CD14-positive monocyte (primary cell): ENCODE measurements around the gene MRPL49. TPM values are rescaled to one million over a fixed set of nuclear protein-coding genes. Genes with fewer than 3 reads are reported as not detected.
A peak's percentile ranks its signal among the peaks of the same experiment; 100 is the strongest.
"Not testable (repeated sequence)": the region's sequence is repeated elsewhere in the genome, so short reads cannot be mapped to it uniquely, and the experiment has no call there.

ENCODE experiments used
- DNase-seq, 3 donors: peaks; one replicate each; pipeline ENCODE4 v3.0.0-alpha.2; 2011 to 2022
- H2AFZ ChIP-seq: 2 replicates; pipeline ENCODE4 v1.6.0; 2012; ENCODE audit warnings: mild to moderate bottlenecking, low read depth, low read length, inconsistent platforms; ENCODE audit not compliant: insufficient read depth, poor library complexity, severe bottlenecking
- H3K27ac ChIP-seq, 2 donors: 1 replicate in 1 of 2; 2 replicates in 1 of 2; pipeline ENCODE4 v1.5.1; 2012 to 2013; ENCODE audit warnings: low read length in 2 of 2, control low read depth in 1 of 2, inconsistent platforms in 1 of 2, low read depth in 1 of 2, mild to moderate bottlenecking in 1 of 2
- H3K27me3 ChIP-seq, 2 donors: one replicate each; pipeline versions ENCODE4 v1.6.0 to v1.6.1; 2011 to 2013; ENCODE audit warnings: low read length in 2 of 2; ENCODE audit not compliant: control insufficient read depth in 2 of 2, insufficient read depth in 2 of 2
- H3K36me3 ChIP-seq, 2 donors: replicated peaks in 1 of 2; 1 replicate in 1 of 2; 2 replicates in 1 of 2; pipeline versions ENCODE4 v1.5.1 to v1.6.1; 2012 to 2013; ENCODE audit warnings: low read length in 2 of 2, control low read depth in 1 of 2, inconsistent platforms in 1 of 2, mild to moderate bottlenecking in 1 of 2; ENCODE audit not compliant: insufficient read depth in 2 of 2, control insufficient read depth in 1 of 2
- H3K4me1 ChIP-seq, 2 donors: 1 replicate in 1 of 2; 2 replicates in 1 of 2; pipeline versions ENCODE4 v1.5.1 to v1.6.1; 2012 to 2013; ENCODE audit warnings: low read length in 2 of 2, control low read depth in 1 of 2, inconsistent platforms in 1 of 2, mild to moderate bottlenecking in 1 of 2, moderate library complexity in 1 of 2; ENCODE audit not compliant: insufficient read depth in 2 of 2, control insufficient read depth in 1 of 2
- H3K4me2 ChIP-seq: replicated peaks from 2 replicates; pipeline ENCODE3; 2012; ENCODE audit warnings: low read length, moderate library complexity, mild to moderate bottlenecking; ENCODE audit not compliant: poor library complexity, severe bottlenecking; ENCODE audit errors: extremely low read depth
- H3K4me3 ChIP-seq, 3 experiments: fragments of 200-600 bp in 1 of 3; sonication (generic) in 1 of 3; replicated peaks in 1 of 3; 1 replicate in 2 of 3; 2 replicates in 1 of 3; pipeline ENCODE4 v1.5.1; 2011 to 2013; ENCODE audit warnings: low read length in 3 of 3, mild to moderate bottlenecking in 3 of 3, control low read depth in 2 of 3, low read depth in 2 of 3, inconsistent platforms in 1 of 3, moderate library complexity in 1 of 3
- H3K79me2 ChIP-seq: 2 replicates; pipeline ENCODE4 v1.6.0; 2012; ENCODE audit warnings: mild to moderate bottlenecking, control low read depth, inconsistent platforms, low read length, moderate library complexity; ENCODE audit not compliant: insufficient read depth
- H3K9ac ChIP-seq: 2 replicates; pipeline ENCODE4 v1.6.0; 2017; ENCODE audit warnings: low read length, mild to moderate bottlenecking; ENCODE audit not compliant: insufficient read depth, poor library complexity, severe bottlenecking
- H3K9me3 ChIP-seq, 2 donors: replicated peaks in 1 of 2; 1 replicate in 1 of 2; 2 replicates in 1 of 2; pipeline versions ENCODE4 v1.5.1 to v1.6.1; 2012 to 2013; ENCODE audit warnings: low read length in 2 of 2, control low read depth in 1 of 2; ENCODE audit not compliant: control insufficient read depth in 1 of 2, insufficient read depth in 1 of 2
- H4K20me1 ChIP-seq: 2 replicates; pipeline ENCODE4 v1.6.0; 2012; ENCODE audit warnings: mild to moderate bottlenecking, low read length, control low read depth, moderate library complexity; ENCODE audit not compliant: insufficient read depth
- H3K27ac Mint-ChIP-seq, 7 donors: one replicate each; pipeline ENCODE4 v1.8.0; 2020; ENCODE audit warnings: mild to moderate bottlenecking in 7 of 7, mixed read lengths in 7 of 7, moderate library complexity in 6 of 7, inconsistent platforms in 2 of 7
- H3K27me3 Mint-ChIP-seq, 3 donors: one replicate each; pipeline ENCODE4 v1.8.0; 2021 to 2022; ENCODE audit warnings: low read depth in 3 of 3, mild to moderate bottlenecking in 3 of 3, mixed read lengths in 3 of 3, moderate library complexity in 3 of 3, inconsistent platforms in 1 of 3
- H3K36me3 Mint-ChIP-seq, 2 donors: one replicate each; pipeline ENCODE4 v1.8.0; 2020; ENCODE audit warnings: mixed read lengths in 2 of 2, inconsistent platforms in 1 of 2, mild to moderate bottlenecking in 1 of 2
- H3K4me1 Mint-ChIP-seq: one replicate; pipeline ENCODE4 v1.8.0; 2020; ENCODE audit warnings: mild to moderate bottlenecking, mixed read lengths
- H3K4me3 Mint-ChIP-seq, 2 donors: one replicate each; pipeline ENCODE4 v1.8.0; 2020; ENCODE audit warnings: mild to moderate bottlenecking in 2 of 2, mixed read lengths in 2 of 2, moderate library complexity in 1 of 2
- H3K9me3 Mint-ChIP-seq, 7 donors: one replicate each; pipeline ENCODE4 v1.8.0; 2020 to 2022; ENCODE audit warnings: mixed read lengths in 7 of 7, mild to moderate bottlenecking in 6 of 7, moderate library complexity in 6 of 7, inconsistent platforms in 2 of 7
- WGBS: methylation state at CpG from one replicate; pipeline ENCODE4 v1.1.5; 2013; ENCODE audit warnings: missing lambda C conversion rate; ENCODE audit not compliant: insufficient coverage; 5-methylcytosine and 5-hydroxymethylcytosine counted together
- intact Hi-C, 2 donors: fragments of 100-400 bp; cut with micrococcal nuclease; formaldehyde crosslinking; loops; one replicate each; pipeline versions ENCODE4 v1.15.0 to v1.15.1; 2023
- polyA plus RNA-seq, 3 donors: library from polyadenylated mRNA; depleted of rRNA in 1 of 3; unstranded in 2 of 3; stranded (reverse) in 1 of 3; fragments of 300-500 nt in 2 of 3; fragments of >200 nt in 1 of 3; fragmentation: Illumina TruSeq in 2 of 3; gene quantifications; 1 replicate in 2 of 3; 2 replicates in 1 of 3; pipeline ENCODE4 v1.2.3, GENCODE V29; 2012 to 2021
- TF ChIP-seq, protein P1 (sequence below): fragments of 200-600 bp; IDR thresholded peaks from one replicate; pipeline ENCODE4 v1.8.0; 2022; ENCODE audit warnings: antibody characterized with exemption, mild to moderate bottlenecking

Gene MRPL49
- polyA plus RNA-seq, 3 donors: 19.8 to 33.9 (median 32.7) TPM

DNA sequence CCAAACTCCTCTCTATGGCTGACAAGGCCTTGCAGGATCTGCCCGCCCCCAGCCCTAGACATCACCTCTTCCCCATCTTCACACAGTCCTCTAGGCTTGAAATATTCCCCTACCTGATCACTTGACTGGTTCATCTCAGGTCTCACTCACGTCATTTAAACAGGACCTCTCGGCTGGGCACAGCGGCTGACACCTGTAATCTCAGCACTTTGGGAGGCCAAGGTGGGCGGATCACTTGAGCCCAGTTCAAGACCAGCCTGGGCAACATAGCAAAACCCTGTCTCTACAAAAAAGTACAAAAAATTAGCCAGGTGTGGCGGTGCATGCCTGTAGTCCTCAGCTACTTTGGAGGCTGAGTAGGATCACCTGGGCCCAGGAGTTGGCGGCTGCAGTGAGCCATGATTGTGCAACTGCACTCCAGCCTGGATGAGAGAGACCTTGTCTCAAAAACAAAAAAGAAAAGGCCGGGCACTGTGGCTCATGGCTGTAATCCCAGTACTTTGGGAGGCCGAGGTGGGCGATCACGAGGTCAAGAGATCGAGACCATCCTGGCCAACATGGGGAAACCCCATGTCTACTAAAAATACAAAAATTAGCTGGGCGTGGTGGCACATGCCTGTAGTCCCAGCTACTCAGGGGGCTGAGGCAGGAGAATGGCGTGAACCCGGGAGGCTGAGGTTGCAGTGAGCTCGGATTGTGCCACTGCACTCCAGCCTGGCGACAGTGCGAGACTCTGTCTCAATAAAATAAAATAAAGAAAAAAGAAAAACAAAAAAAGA lies 3.0 kb upstream of the MRPL49 start:
- Histone ChIP-seq H3K4me1 (peaks cover 28 to 46% of the 10 kb centered on the region in 2 donors), H3K36me3 (peaks cover 29 to 33% of the 10 kb centered on the region in 2 donors), H4K20me1 (peaks cover 18% of the 10 kb centered on the region), H3K27ac (peak overlapping the region in 1 of 2 donors; percentile 22), H3K79me2 (peaks cover 61% of the 10 kb centered on the region)
- DNase-seq, H3K4me3 ChIP-seq, H3K9me3 Mint-ChIP-seq, H3K9me3 ChIP-seq, H3K9ac ChIP-seq, H2AFZ ChIP-seq, intact Hi-C loops, H3K27me3 Mint-ChIP-seq, H3K4me3 Mint-ChIP-seq, H3K27me3 ChIP-seq, H3K4me2 ChIP-seq: not testable (repeated sequence)
- Mint-ChIP-seq H3K36me3 (peaks cover 38 to 50% of the 10 kb centered on the region in 2 donors), H3K27ac (peak overlapping the region; percentile 34 to 99 (median 74)), H3K4me1 (peaks cover 28% of the 10 kb centered on the region)
- WGBS: 97% methylated on average over 12 of the region's 18 CpGs

DNA sequence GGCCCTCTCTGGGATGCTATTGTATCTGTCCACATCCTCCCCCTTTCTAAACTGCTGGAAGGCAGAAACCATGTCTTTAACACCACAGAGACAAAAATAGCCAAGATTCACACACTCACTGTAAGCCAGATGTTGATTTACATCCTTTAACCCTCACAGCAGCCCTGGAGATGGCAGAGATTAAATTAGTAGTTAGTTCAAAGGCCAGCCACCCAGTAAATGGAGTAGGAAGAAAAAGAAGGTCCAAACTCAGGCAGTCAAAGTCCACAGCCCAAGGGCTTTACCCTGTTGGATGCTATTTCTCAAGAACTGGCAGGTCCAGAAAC lies 2.5 kb upstream of the MRPL49 start:
- DNase-seq: no peak
- Histone ChIP-seq H3K9ac (no peak overlapping the region), H3K27ac (no peak overlapping the region), H3K79me2 (peaks cover 66% of the 10 kb centered on the region), H2AFZ (no peak overlapping the region), H3K4me1 (peaks cover 28 to 46% of the 10 kb centered on the region in 2 donors), H3K27me3 (no peaks in the 10 kb centered on the region), H3K9me3 (no peaks in the 10 kb centered on the region), H3K4me2 (no peak overlapping the region), H3K36me3 (peaks cover 32 to 37% of the 10 kb centered on the region in 2 donors), H3K4me3 (no peak overlapping the region), H4K20me1 (peaks cover 18% of the 10 kb centered on the region)
- Mint-ChIP-seq H3K36me3 (peaks cover 43 to 56% of the 10 kb centered on the region in 2 donors), H3K4me3 (no peak overlapping the region), H3K27me3 (peaks cover 0 to 2% (median 0%) of the 10 kb centered on the region in 3 donors), H3K4me1 (peaks cover 28% of the 10 kb centered on the region), H3K9me3 (peaks cover 0 to 2% (median 0%) of the 10 kb centered on the region in 7 donors), H3K27ac (peak overlapping the region in 6 of 7 donors; percentile 10 to 100 (median 77))
- intact Hi-C loops: no loop called here
- TF ChIP-seq, protein P1, sequence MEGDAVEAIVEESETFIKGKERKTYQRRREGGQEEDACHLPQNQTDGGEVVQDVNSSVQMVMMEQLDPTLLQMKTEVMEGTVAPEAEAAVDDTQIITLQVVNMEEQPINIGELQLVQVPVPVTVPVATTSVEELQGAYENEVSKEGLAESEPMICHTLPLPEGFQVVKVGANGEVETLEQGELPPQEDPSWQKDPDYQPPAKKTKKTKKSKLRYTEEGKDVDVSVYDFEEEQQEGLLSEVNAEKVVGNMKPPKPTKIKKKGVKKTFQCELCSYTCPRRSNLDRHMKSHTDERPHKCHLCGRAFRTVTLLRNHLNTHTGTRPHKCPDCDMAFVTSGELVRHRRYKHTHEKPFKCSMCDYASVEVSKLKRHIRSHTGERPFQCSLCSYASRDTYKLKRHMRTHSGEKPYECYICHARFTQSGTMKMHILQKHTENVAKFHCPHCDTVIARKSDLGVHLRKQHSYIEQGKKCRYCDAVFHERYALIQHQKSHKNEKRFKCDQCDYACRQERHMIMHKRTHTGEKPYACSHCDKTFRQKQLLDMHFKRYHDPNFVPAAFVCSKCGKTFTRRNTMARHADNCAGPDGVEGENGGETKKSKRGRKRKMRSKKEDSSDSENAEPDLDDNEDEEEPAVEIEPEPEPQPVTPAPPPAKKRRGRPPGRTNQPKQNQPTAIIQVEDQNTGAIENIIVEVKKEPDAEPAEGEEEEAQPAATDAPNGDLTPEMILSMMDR: no peak
